ENCODE results near the gene UTF1. TPM values are rescaled to one million over a fixed set of nuclear protein-coding genes. Genes with fewer than 3 reads are reported as not detected.

The UTF1 gene
- total RNA-seq, 1 donor from 2014 or later: not detected

DNA sequence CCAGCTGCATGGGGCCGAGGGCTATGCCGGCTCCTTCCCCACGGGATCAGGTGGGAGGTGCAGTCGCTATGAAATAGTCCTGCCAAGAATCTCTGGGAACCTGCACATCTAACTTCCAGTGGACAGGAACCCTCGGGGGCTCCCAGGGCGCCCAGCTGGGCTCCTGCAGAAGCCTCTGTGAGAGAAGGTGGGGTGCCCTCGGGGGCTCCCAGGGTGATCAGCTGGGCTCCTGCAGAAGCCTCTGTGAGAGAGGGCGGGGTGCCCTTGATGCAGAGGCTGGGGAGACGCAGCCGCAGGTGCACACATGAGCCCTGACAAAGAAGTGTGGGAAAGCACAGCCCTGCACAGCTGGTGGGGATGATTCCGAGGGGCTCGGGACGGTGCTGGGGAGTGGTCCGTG is 13.6 kb downstream of the UTF1 start:
- no peaks in the 10 kb centered on the region for H3K9me3 Mint-ChIP-seq
- DNase-seq (ENCODE audit: low spot score in 2 of 2, unreplicated experiment in 2 of 2): no peak
- H3K4me1 Mint-ChIP-seq: peaks cover 10% of the 10 kb centered on the region
- no peak overlapping the region for H3K27ac Mint-ChIP-seq
- no peak for TF ChIP-seq CTCF (IDR thresholded peaks at IDR 0.05; ENCODE audit: unreplicated experiment)
- H3K27me3 Mint-ChIP-seq (ENCODE audit: low read depth): peaks cover 46% of the 10 kb centered on the region
- no peaks in the 10 kb centered on the region for H3K36me3 Mint-ChIP-seq
- no peak overlapping the region for H3K4me3 Mint-ChIP-seq

DNA sequence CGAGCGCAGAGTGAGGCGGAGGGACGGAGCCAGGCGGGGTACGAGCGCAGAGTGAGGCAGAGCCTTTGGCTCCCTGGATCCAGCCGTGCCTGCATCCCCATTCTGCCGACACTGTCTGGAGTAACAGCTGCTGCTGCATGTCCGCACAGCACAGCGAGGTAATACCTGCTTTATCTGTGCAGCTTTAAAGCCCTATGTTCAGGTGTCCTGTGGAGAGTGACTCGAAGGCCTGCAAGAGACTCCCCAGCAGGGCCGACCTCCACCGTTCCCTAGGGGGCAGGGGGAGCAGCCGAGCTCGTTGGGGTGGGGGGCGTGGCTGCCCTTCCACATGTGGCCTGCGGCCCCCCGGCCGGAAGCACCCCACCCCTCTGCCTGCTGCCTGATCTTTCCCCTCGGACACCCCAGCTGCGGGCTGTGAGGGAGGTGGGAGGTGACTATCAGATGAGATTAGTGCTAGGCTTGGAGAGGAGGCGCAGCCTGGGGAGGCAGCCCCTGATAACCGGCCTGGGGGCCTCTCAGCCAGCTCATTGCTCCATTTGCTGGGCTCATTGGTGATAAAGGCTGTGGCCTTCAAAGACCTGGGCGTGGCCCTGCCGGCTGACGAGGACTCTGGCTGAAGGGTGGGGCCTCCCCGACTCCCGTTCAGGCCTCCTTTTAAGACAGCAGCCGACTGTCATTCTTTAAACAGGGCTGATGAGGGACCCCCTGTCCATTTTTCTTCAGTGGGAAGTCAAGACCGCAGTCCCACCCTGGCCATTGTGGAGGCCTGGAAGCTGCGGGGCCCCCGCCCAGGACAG is 15.6 kb downstream of the UTF1 start:
- no peak overlapping the region for H3K27ac Mint-ChIP-seq
- no peaks in the 10 kb centered on the region for H3K36me3 Mint-ChIP-seq
- H3K27me3 Mint-ChIP-seq (ENCODE audit: low read depth): peaks cover 39% of the 10 kb centered on the region
- TF ChIP-seq CTCF (IDR thresholded peaks at IDR 0.05; ENCODE audit: unreplicated experiment): no peak
- H3K4me3 Mint-ChIP-seq: no peak overlapping the region
- peaks cover 9% of the 10 kb centered on the region for H3K4me1 Mint-ChIP-seq
- H3K9me3 Mint-ChIP-seq: no peaks in the 10 kb centered on the region
- no peak for DNase-seq (ENCODE audit: low spot score in 2 of 2, unreplicated experiment in 2 of 2)

DNA sequence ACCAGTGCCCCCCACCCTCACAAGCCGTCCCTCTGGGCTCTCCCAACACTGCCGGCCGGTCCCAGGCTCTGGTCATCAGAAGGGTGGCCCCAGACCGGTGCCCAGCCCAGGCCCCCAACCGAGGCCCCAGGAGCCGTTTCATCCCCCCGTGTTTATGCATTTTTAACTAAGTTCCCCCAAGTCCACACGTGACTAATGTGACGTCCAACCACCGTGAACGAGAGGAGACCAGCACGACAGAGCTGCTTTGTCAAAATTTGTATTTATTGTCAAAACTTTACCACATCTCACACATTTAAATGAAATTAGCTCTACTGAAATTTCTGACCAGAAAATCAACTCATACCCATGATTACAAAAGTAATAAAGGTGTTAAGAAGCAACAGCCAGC is 16.2 kb downstream of the UTF1 start:
- TF ChIP-seq CTCF (IDR thresholded peaks at IDR 0.05; ENCODE audit: unreplicated experiment): no peak
- Mint-ChIP-seq H3K27ac (no peak overlapping the region), H3K36me3 (no peaks in the 10 kb centered on the region), H3K4me1 (peaks cover 9% of the 10 kb centered on the region), H3K27me3 (ENCODE audit: low read depth) (peaks cover 34% of the 10 kb centered on the region), H3K4me3 (no peak overlapping the region), H3K9me3 (no peaks in the 10 kb centered on the region)
- DNase-seq (ENCODE audit: low spot score in 2 of 2, unreplicated experiment in 2 of 2): no peak

DNA sequence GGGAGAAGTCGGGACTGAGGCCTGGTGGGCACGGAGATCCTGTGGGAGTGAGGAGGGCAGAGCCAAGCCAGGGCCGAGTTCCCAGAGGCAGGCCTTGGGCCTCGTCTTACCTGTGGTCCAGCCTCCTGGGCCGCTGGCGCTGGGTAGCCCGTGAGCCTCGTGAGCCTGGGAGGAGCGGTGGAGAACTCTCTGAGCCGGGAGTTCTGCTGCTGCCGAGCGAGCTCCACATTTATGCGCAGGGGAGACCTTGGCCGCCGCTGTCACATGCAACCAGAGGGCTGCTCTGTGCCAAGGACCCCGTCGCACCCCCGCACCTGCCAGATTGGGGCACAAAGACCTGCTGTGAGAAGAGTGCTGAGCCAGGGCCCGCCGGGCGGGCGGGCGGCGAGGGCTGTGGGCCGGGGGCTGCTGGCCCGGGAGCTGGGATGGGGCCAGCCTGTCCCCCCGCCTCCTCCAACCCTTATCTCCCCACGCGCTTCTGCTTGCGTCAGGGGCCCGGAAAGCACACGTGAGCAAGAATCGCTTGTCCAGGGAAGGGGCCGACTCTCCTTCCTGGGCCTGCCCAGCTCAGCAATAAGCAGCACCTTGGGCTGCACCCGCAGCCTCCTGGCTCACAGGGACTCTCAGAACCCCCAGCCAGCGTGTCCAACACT is 17.8 kb downstream of the UTF1 start:
- Mint-ChIP-seq H3K4me3 (no peak overlapping the region), H3K27me3 (ENCODE audit: low read depth) (peaks cover 21% of the 10 kb centered on the region), H3K36me3 (no peaks in the 10 kb centered on the region), H3K27ac (no peak overlapping the region), H3K4me1 (peaks cover 9% of the 10 kb centered on the region), H3K9me3 (no peaks in the 10 kb centered on the region)
- no peak for TF ChIP-seq CTCF (IDR thresholded peaks at IDR 0.05; ENCODE audit: unreplicated experiment)
- no peak for DNase-seq (ENCODE audit: low spot score in 2 of 2, unreplicated experiment in 2 of 2)

DNA sequence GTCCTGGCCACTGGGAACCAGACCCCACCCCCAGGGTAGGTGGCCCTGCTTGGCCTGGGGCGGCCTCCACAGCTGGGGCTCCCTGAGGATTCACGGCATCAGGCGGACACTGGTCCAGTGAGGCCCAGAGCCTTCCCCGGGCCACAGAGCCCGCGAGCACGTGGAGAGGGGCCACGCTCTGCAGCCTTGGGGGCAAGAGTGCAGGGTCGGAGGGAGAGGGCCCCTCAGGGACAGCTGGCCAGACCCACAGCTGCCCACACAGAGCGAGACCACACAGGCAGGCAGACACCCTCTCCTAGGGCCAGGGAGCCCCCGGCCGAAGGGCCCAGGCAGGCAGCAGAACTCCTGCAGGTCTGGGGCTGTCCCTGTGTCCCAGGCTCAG is 18.3 kb downstream of the UTF1 start:
- Mint-ChIP-seq H3K4me1 (peaks cover 9% of the 10 kb centered on the region), H3K36me3 (no peaks in the 10 kb centered on the region), H3K9me3 (no peaks in the 10 kb centered on the region), H3K27ac (no peak overlapping the region), H3K4me3 (no peak overlapping the region), H3K27me3 (ENCODE audit: low read depth) (peaks cover 17% of the 10 kb centered on the region)
- DNase-seq (ENCODE audit: low spot score in 2 of 2, unreplicated experiment in 2 of 2): no peak
- no peak for TF ChIP-seq CTCF (IDR thresholded peaks at IDR 0.05; ENCODE audit: unreplicated experiment)

Measured in mesothelial cell of epicardium (in vitro differentiated cells).